Adrenal gland (tissue), 5 donors: ENCODE data around the gene RAB11FIP5.

ENCODE experiments used
- CTCF ChIP-seq, 6 experiments: fragments of 450-650 bp in 4 of 6; fragments of 200-600 bp in 2 of 6; sonication (generic) in 1 of 6; IDR thresholded peaks; 1 replicate in 5 of 6; 2 replicates in 1 of 6; pipeline versions ENCODE4 v1.5.1 to v1.8.0; 2016 to 2021; ENCODE audit warnings: antibody characterized with exemption in 6 of 6, mild to moderate bottlenecking in 2 of 6, moderate library complexity in 1 of 6
- POLR2A ChIP-seq, 2 donors: fragments of 450-650 bp; IDR thresholded peaks; one replicate each; pipeline ENCODE4 v1.6.1; 2017; ENCODE audit warnings: antibody characterized with exemption in 2 of 2, mild to moderate bottlenecking in 2 of 2, moderate library complexity in 1 of 2
- donor health status: DM: no; HTN: no; CAD: no.

GRCh38 chr2:73072416-73072815 is 40.3 kb downstream of the RAB11FIP5 start:
- TF ChIP-seq CTCF (IDR thresholded peaks at IDR 0.05), result no peak
- TF ChIP-seq POLR2A (IDR thresholded peaks at IDR 0.05), result no peak
